Prostate gland (tissue), 2 donors: ENCODE data around the gene RRP1B.

Experiments
- POLR2A ChIP-seq: fragments of 450-650 bp; IDR thresholded peaks from one replicate; pipeline ENCODE4 v1.6.1; 2016; ENCODE audit warnings: antibody characterized with exemption, mild to moderate bottlenecking
- POLR2AphosphoS5 ChIP-seq: sonication (generic); formaldehyde crosslinking; IDR thresholded peaks from one replicate; pipeline ENCODE4 v1.6.1; 2017; ENCODE audit warnings: antibody characterized with exemption
- TF ChIP-seq, protein P1 (sequence below), 4 experiments: fragments of 200-600 bp in 2 of 4; fragments of 450-650 bp in 2 of 4; sonication (generic) in 2 of 4; IDR thresholded peaks; 1 replicate in 3 of 4; 2 replicates in 1 of 4; pipeline ENCODE4 v1.5.1; 2016 to 2019; ENCODE audit warnings: antibody characterized with exemption in 4 of 4, mild to moderate bottlenecking in 2 of 4, moderate library complexity in 2 of 4

DNA sequence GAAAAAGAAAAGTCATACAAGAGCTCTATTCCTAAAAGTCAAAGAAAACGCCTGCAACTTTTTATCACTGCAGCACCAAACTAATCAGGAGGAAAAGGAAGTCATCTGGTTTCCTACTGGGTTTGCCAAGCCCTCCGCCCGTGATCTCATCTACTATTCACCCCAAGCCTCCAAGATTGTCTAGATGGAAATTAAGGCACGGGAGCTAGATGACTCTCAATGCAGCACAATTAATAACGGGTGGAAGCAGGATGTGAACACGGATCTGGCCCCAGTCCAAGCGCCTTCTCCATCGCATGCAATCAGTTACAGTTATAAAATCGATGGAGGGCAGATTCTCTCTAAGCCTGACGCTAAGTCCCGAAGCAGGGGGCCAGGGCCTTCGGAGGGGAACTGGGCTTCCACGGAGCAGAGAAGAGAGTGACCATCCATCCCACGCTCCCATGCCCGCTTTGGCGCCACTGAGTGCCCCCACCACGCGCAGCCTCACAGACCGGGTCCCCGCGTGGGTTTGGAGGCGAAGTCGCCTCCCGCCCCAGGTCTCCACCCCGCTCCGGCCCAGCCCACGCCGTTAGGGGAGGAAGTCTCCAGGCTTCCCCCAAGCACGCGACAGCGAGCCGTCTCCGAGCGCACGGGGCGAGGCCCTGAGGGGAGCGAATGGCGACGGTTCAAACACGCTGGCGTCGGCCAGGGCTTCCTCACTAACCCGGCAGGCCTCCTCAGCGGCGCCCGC lies 1.8 kb upstream of the RRP1B start:
- no peak for TF ChIP-seq POLR2AphosphoS5
- TF ChIP-seq POLR2A: no peak
- TF ChIP-seq, protein P1, sequence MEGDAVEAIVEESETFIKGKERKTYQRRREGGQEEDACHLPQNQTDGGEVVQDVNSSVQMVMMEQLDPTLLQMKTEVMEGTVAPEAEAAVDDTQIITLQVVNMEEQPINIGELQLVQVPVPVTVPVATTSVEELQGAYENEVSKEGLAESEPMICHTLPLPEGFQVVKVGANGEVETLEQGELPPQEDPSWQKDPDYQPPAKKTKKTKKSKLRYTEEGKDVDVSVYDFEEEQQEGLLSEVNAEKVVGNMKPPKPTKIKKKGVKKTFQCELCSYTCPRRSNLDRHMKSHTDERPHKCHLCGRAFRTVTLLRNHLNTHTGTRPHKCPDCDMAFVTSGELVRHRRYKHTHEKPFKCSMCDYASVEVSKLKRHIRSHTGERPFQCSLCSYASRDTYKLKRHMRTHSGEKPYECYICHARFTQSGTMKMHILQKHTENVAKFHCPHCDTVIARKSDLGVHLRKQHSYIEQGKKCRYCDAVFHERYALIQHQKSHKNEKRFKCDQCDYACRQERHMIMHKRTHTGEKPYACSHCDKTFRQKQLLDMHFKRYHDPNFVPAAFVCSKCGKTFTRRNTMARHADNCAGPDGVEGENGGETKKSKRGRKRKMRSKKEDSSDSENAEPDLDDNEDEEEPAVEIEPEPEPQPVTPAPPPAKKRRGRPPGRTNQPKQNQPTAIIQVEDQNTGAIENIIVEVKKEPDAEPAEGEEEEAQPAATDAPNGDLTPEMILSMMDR (IDR thresholded peaks at IDR 0.05): no peak
